Neuronal stem cell (in vitro differentiated cells): Measurements from ENCODE around the gene VPS54.
"Not testable (repeated sequence)": the region's sequence is repeated elsewhere in the genome, so short reads cannot be mapped to it uniquely, and the experiment has no call there.

Experiments used
- DNase-seq: peaks from one replicate; pipeline ENCODE4 v3.0.0-alpha.2; 2013; ENCODE audit warnings: low spot score
- H2AFZ ChIP-seq: one replicate; pipeline ENCODE4 v1.6.1; 2013; ENCODE audit warnings: mild to moderate bottlenecking, low read length, inconsistent platforms
- H2AK5ac ChIP-seq: 2 replicates; pipeline ENCODE4 v1.6.1; 2013; ENCODE audit warnings: low read depth, mild to moderate bottlenecking, inconsistent platforms, low read length, moderate library complexity, mixed read lengths
- H2BK120ac ChIP-seq: 2 replicates; pipeline ENCODE4 v1.6.1; 2013; ENCODE audit warnings: low read depth, mild to moderate bottlenecking, inconsistent platforms, low read length, moderate library complexity, mixed read lengths
- H2BK12ac ChIP-seq: one replicate; pipeline ENCODE4 v1.6.1; 2013; ENCODE audit warnings: low read length, inconsistent platforms
- H2BK15ac ChIP-seq: 2 replicates; pipeline ENCODE4 v1.6.1; 2013; ENCODE audit warnings: mild to moderate bottlenecking, low read length, inconsistent platforms, mixed read lengths
- H2BK5ac ChIP-seq: one replicate; pipeline ENCODE4 v1.6.1; 2013; ENCODE audit warnings: inconsistent platforms, mild to moderate bottlenecking, low read length, moderate library complexity
- H3K14ac ChIP-seq: one replicate; pipeline ENCODE4 v1.6.1; 2013; ENCODE audit warnings: low read length, inconsistent platforms
- H3K18ac ChIP-seq: 2 replicates; pipeline ENCODE4 v1.6.1; 2013; ENCODE audit warnings: low read length, inconsistent platforms
- H3K23ac ChIP-seq: 2 replicates; pipeline ENCODE4 v1.6.1; 2013; ENCODE audit warnings: low read depth, mild to moderate bottlenecking, mixed read lengths, low read length, inconsistent platforms; ENCODE audit not compliant: poor library complexity
- H3K27ac ChIP-seq: replicated peaks from 3 replicates; pipeline ENCODE4 v1.5.1; 2013; ENCODE audit warnings: low read length, inconsistent platforms
- H3K27me3 ChIP-seq, 3 experiments: 2 replicates each; pipeline ENCODE4 v1.6.1; 2013; ENCODE audit warnings: low read length in 3 of 3, mild to moderate bottlenecking in 2 of 3, inconsistent platforms in 1 of 3, low read depth in 1 of 3, mixed read lengths in 1 of 3, moderate library complexity in 1 of 3; ENCODE audit not compliant: control insufficient read depth in 3 of 3, insufficient read depth in 3 of 3
- H3K36me3 ChIP-seq, 2 donors: replicated peaks in 1 of 2; 2 replicates each; pipeline ENCODE4 v1.6.1; 2013; ENCODE audit warnings: low read length in 2 of 2; ENCODE audit not compliant: control insufficient read depth in 2 of 2, insufficient read depth in 2 of 2
- H3K4ac ChIP-seq: 2 replicates; pipeline ENCODE4 v1.6.1; 2013; ENCODE audit warnings: inconsistent platforms, mild to moderate bottlenecking, low read length, moderate library complexity
- H3K4me1 ChIP-seq, 2 donors: 1 replicate in 1 of 2; 2 replicates in 1 of 2; pipeline ENCODE4 v1.6.1; 2013; ENCODE audit warnings: low read length in 2 of 2, low read depth in 1 of 2; ENCODE audit not compliant: control insufficient read depth in 2 of 2, insufficient read depth in 1 of 2
- H3K4me2 ChIP-seq: one replicate; pipeline ENCODE4 v1.6.1; 2013; ENCODE audit warnings: mild to moderate bottlenecking, low read length, inconsistent platforms; ENCODE audit not compliant: insufficient read depth, poor library complexity, severe bottlenecking
- H3K4me3 ChIP-seq, 2 donors: 2 replicates each; pipeline ENCODE4 v1.5.1; 2013; ENCODE audit warnings: low read length in 2 of 2, mild to moderate bottlenecking in 2 of 2, inconsistent platforms in 1 of 2, moderate library complexity in 1 of 2
- H3K79me1 ChIP-seq: one replicate; pipeline ENCODE4 v1.6.1; 2013; ENCODE audit warnings: low read depth, mild to moderate bottlenecking, inconsistent platforms, low read length, moderate library complexity
- H3K9ac ChIP-seq: one replicate; pipeline ENCODE4 v1.6.1; 2013; ENCODE audit warnings: mild to moderate bottlenecking, low read depth, low read length, inconsistent platforms; ENCODE audit not compliant: poor library complexity
- H3K9me3 ChIP-seq, 2 donors: replicated peaks in 1 of 2; 2 replicates each; pipeline versions ENCODE3 to v1.6.1; 2013; ENCODE audit warnings: low read length in 2 of 2, mild to moderate bottlenecking in 2 of 2, inconsistent platforms in 1 of 2, low read depth in 1 of 2, mixed read lengths in 1 of 2, moderate library complexity in 1 of 2; ENCODE audit not compliant: control insufficient read depth in 2 of 2, insufficient read depth in 1 of 2
- H4K8ac ChIP-seq: one replicate; pipeline ENCODE4 v1.6.1; 2013; ENCODE audit warnings: low read depth, mild to moderate bottlenecking, inconsistent platforms, low read length, moderate library complexity
- H4K91ac ChIP-seq: one replicate; pipeline ENCODE4 v1.6.1; 2013; ENCODE audit warnings: low read length, low read depth, mild to moderate bottlenecking, inconsistent platforms; ENCODE audit not compliant: poor library complexity
- WGBS, 2 donors: extraction: QIAGEN DNeasy Blood & Tissue Kit; methylation state at CpG; one replicate each; pipeline ENCODE4 v1.1.7; 2013; ENCODE audit warnings: missing lambda C conversion rate in 2 of 2, mixed read lengths in 1 of 2; ENCODE audit not compliant: insufficient read length in 2 of 2, insufficient replicate concordance in 1 of 2; ENCODE audit errors: extremely low coverage in 2 of 2; 5-methylcytosine and 5-hydroxymethylcytosine counted together

VPS54 gene

DNA sequence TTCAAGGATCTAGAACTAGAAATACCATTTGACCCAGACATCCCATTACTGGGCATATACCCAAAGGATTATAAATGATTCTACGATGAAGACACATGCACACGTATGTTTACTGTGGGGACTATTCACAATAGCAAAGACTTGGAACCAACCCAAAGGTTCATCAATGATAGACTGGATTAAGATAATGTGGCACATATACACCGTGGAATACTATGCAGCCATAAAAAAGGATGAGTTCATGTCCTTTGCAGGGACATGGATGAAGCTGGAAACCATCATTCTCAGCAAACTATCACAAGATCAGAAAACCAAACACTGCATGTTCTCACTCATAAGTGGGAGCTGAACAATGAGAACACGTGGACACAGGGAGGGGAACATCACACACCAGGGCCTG is 87.1 kb downstream of the VPS54 start:
- not testable (repeated sequence) for H3K4ac ChIP-seq, H3K4me1 ChIP-seq, H3K27me3 ChIP-seq, H2AFZ ChIP-seq, H2BK120ac ChIP-seq, H2BK15ac ChIP-seq, H3K4me3 ChIP-seq, H4K8ac ChIP-seq, DNase-seq, H3K23ac ChIP-seq, H3K4me2 ChIP-seq, H2BK12ac ChIP-seq, H3K9ac ChIP-seq, H4K91ac ChIP-seq, H3K14ac ChIP-seq, H2AK5ac ChIP-seq, H2BK5ac ChIP-seq, H3K79me1 ChIP-seq, H3K27ac ChIP-seq, H3K9me3 ChIP-seq, H3K18ac ChIP-seq
- WGBS, 2 donors, result no CpG with 5 or more reads among the region's 4 CpGs
- peaks cover 6 to 42% of the 10 kb centered on the region in 2 donors for H3K36me3 ChIP-seq

DNA sequence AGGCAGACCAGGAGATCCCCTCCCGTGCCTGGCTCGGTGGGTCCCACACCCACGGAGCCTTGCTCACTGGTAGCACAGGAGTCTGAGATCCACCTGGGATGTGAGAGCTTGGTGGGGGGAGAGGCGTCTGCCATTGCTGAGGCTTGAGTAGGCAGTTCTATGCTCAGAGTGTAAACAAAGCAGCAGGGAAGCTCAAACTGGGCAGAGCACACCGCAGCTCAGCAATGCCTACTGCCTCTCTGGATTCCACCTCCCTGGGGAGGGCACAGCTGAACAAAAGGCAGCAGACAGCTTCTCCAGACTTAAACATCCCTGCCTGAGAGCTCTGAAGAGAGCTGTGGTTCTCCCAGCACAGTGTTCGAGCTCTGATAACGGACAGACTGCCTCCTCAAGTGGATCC is 92.4 kb downstream of the VPS54 start:
- Histone ChIP-seq H3K18ac (peak overlapping the region; percentile 85), H2AFZ (no peak overlapping the region), H4K91ac (no peak overlapping the region), H2BK15ac (no peak overlapping the region), H3K4me2 (no peak overlapping the region), H3K9me3 (no peaks in the 10 kb centered on the region), H2AK5ac (no peak overlapping the region), H2BK120ac (no peak overlapping the region), H3K4me1 (peaks cover 0 to 11% of the 10 kb centered on the region in 2 donors), H4K8ac (no peak overlapping the region), H3K79me1 (no peaks in the 10 kb centered on the region), H2BK12ac (no peak overlapping the region), H3K9ac (peak overlapping the region; percentile 44), H3K14ac (peak overlapping the region; percentile 56), H3K4me3 (no peak overlapping the region), H3K4ac (no peak overlapping the region), H3K27me3 (no peaks in the 10 kb centered on the region), H3K27ac (no peak overlapping the region), H3K23ac (no peak overlapping the region), H2BK5ac (no peak overlapping the region), H3K36me3 (peaks cover 3 to 32% of the 10 kb centered on the region in 2 donors)
- no CpG with 5 or more reads among the region's 7 CpGs for WGBS, 2 donors
- peak; percentile 2 for DNase-seq

DNA sequence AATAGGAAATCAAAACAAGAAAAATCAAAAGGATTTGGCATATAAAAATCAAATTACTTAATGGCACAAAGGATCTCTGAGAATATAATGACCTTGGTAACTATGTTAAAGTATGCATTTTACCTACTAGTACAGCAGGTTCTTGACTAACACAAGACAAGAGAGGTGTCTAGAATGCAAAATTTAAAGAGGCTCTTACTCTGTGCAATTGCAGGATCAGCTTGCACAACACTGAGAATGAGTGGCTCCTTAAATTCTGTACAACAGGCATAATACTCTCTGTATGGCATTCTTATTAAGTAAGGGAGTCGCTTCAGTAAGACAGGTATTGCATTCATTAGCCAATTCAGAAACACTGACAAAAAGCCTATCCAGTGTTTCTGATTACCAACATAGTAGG is 104.9 kb downstream of the VPS54 start:
- H2BK120ac ChIP-seq, result no peak overlapping the region
- H3K27me3 ChIP-seq, result no peaks in the 10 kb centered on the region
- no peak overlapping the region for H2AFZ ChIP-seq
- no peak overlapping the region for H3K4me2 ChIP-seq
- H3K79me1 ChIP-seq, result no peaks in the 10 kb centered on the region
- H3K23ac ChIP-seq, result no peak overlapping the region
- H3K9me3 ChIP-seq, result no peaks in the 10 kb centered on the region
- H4K91ac ChIP-seq, result no peak overlapping the region
- no peaks in the 10 kb centered on the region for H3K4me1 ChIP-seq
- no peak overlapping the region for H2BK15ac ChIP-seq
- no peak overlapping the region for H2BK12ac ChIP-seq
- no peak overlapping the region for H3K27ac ChIP-seq
- no peak overlapping the region for H3K14ac ChIP-seq
- no peak overlapping the region for H4K8ac ChIP-seq
- H2AK5ac ChIP-seq, result no peak overlapping the region
- no peak overlapping the region for H2BK5ac ChIP-seq
- WGBS, 2 donors, result no CpG with 5 or more reads among the region's 1 CpG
- no peak overlapping the region for H3K4ac ChIP-seq
- peaks cover 2 to 90% of the 10 kb centered on the region in 2 donors for H3K36me3 ChIP-seq
- no peak overlapping the region for H3K9ac ChIP-seq
- no peak overlapping the region for H3K18ac ChIP-seq
- no peak for DNase-seq
- H3K4me3 ChIP-seq, result no peak overlapping the region

DNA sequence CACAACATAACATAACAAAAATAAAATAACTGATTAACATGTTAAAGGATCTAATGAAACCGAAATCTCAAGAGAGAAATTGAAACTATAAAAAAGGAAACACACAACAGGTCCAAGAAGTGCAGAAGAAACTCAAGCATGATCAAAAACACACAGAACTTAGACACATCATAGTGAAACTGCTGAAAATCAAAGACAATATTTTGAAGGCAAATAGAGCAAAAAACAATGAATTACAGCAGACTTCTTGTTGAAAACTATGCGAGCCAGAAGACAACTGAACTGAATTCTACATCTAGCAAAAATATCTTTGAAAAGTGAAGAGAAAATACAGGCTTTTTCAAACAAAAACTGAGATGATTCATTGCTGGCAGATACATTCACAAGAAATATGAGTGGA is 116.2 kb downstream of the VPS54 start:
- H3K4me2 ChIP-seq, result no peak overlapping the region
- H2BK5ac ChIP-seq, result no peak overlapping the region
- no peak for DNase-seq
- no peak overlapping the region for H3K4me3 ChIP-seq
- H2BK120ac ChIP-seq, result no peak overlapping the region
- WGBS, 2 donors, result no CpG with 5 or more reads among the region's 2 CpGs
- H2BK12ac ChIP-seq, result no peak overlapping the region
- H3K9me3 ChIP-seq, result peaks cover 4 to 44% of the 10 kb centered on the region in 2 donors
- no peak overlapping the region for H3K4ac ChIP-seq
- H3K23ac ChIP-seq, result no peak overlapping the region
- no peak overlapping the region for H3K18ac ChIP-seq
- H3K79me1 ChIP-seq, result no peaks in the 10 kb centered on the region
- H4K91ac ChIP-seq, result no peak overlapping the region
- H3K14ac ChIP-seq, result no peak overlapping the region
- no peak overlapping the region for H3K27ac ChIP-seq
- no peak overlapping the region for H4K8ac ChIP-seq
- H3K27me3 ChIP-seq, result no peaks in the 10 kb centered on the region
- no peak overlapping the region for H2AFZ ChIP-seq
- no peaks in the 10 kb centered on the region for H3K4me1 ChIP-seq
- H2AK5ac ChIP-seq, result no peak overlapping the region
- peaks cover 4 to 64% of the 10 kb centered on the region in 2 donors for H3K36me3 ChIP-seq
- H3K9ac ChIP-seq, result no peak overlapping the region
- no peak overlapping the region for H2BK15ac ChIP-seq
